Kidney (tissue), 14 donors: ENCODE measurements around the gene LRIT2. TPM values are rescaled to one million over a fixed set of nuclear protein-coding genes. Genes with fewer than 3 reads are reported as not detected.

Experiments used
- DNase-seq, 5 donors: peaks; one replicate each; pipeline ENCODE4 v3.0.0-alpha.2; 2013 to 2020
- FAIRE-seq: peaks from 2 replicates; lab custom pipeline; 2012; peaks lifted over from hg19 to GRCh38; lab: Jason Lieb, UNC
- H3K27ac ChIP-seq, 2 donors: one replicate each; pipeline ENCODE4 v1.7.0; 2013; ENCODE audit warnings: low read depth in 2 of 2, low read length in 2 of 2, inconsistent platforms in 1 of 2
- H3K27me3 ChIP-seq: one replicate; pipeline ENCODE4 v1.7.1; 2013; ENCODE audit warnings: low read length, inconsistent platforms; ENCODE audit not compliant: control insufficient read depth, insufficient read depth
- H3K36me3 ChIP-seq, 3 donors: one replicate each; pipeline versions ENCODE4 v1.7.0 to v1.7.1; 2013; ENCODE audit warnings: low read length in 3 of 3, control low read depth in 1 of 3, inconsistent platforms in 1 of 3; ENCODE audit not compliant: insufficient read depth in 3 of 3, control insufficient read depth in 2 of 3
- H3K4me1 ChIP-seq, 3 donors: one replicate each; pipeline versions ENCODE4 v1.7.0 to v1.7.1; 2013; ENCODE audit warnings: low read length in 3 of 3, inconsistent platforms in 1 of 3, low read depth in 1 of 3; ENCODE audit not compliant: control insufficient read depth in 2 of 3, insufficient read depth in 2 of 3
- H3K4me3 ChIP-seq, 3 donors: one replicate each; pipeline versions ENCODE4 v1.7.0 to v1.8.1; 2013; ENCODE audit warnings: low read length in 3 of 3, control low read depth in 1 of 3, inconsistent platforms in 1 of 3
- H3K9ac ChIP-seq, 3 donors: one replicate each; pipeline versions ENCODE4 v1.7.0 to v1.7.1; 2013; ENCODE audit warnings: low read length in 3 of 3, control low read depth in 1 of 3, inconsistent platforms in 1 of 3
- H3K9me3 ChIP-seq, 3 donors: one replicate each; pipeline versions ENCODE4 v1.7.0 to v1.7.1; 2013; ENCODE audit warnings: low read length in 3 of 3, control low read depth in 1 of 3, inconsistent platforms in 1 of 3; ENCODE audit not compliant: control insufficient read depth in 2 of 3, insufficient read depth in 1 of 3
- intact Hi-C: fragments of 100-400 bp; cut with DNase I; formaldehyde crosslinking; loops from one replicate; pipeline ENCODE4 v1.11.1; 2022
- polyA plus RNA-seq: library from polyadenylated mRNA; stranded (reverse); fragments of 350-450 nt; fragmentation: Illumina TruSeq; extraction: RNeasy Lipid Tissue Mini Kit (QIAGEN cat#74804); gene quantifications from one replicate; pipeline ENCODE4 v1.2.3, GENCODE V29; 2014; ENCODE audit warnings: low read depth, low replicate concordance; ENCODE audit not compliant: insufficient read depth
- total RNA-seq: library from RNA; stranded (reverse); fragmentation: NEBNext Ultra II Directional; extraction: Animal tissue kit (Norgen Biotek cat#: 25700); gene quantifications from one replicate; pipeline ENCODE4 v1.2.1, GENCODE V29; 2021
- TF ChIP-seq, protein P1 (sequence below): IDR thresholded peaks from 3 replicates; pipeline ENCODE4 v1.5.1; 2012; ENCODE audit warnings: mild to moderate bottlenecking, moderate library complexity, borderline replicate concordance; ENCODE audit not compliant: insufficient read depth; ENCODE audit errors: extremely low read depth
- donor health status: control.
- donor health status: control.
- donor health status: control.
- donor health status: control.
- donor health status: control.
- donor health status: DM: yes; HTN: yes; CAD: no.
- donor health status: Normal renal cell carcinoma (clear cell type).

Gene LRIT2
- total and polyA plus RNA-seq, 2 donors from 2014 or later = not detected

DNA sequence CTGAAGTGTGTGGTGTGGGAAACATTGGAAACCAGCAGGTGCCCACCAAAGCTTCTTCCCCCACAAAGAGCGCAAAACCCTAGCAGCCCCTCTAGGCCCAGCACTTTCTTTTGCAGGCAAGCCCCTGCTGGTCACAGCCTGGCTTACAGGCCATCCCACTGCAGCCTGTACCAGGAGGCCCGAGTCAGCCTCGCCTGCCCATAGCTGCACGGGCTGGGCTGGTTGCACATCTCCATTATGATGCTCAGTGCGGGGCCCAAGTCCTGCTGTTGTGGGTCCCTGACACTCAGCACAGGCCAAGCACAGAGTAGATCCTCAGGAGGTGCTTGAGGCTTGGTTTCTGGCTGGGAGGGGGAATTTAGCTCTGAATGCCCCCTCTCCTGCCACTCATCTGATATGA lies 23.0 kb downstream of the LRIT2 start:
- no peak for DNase-seq
- H3K36me3 ChIP-seq = no peaks in the 10 kb centered on the region
- H3K27ac ChIP-seq = no peak overlapping the region
- intact Hi-C loops = loop anchor here (10.0 kb wide), 1 partner anchor 58 kb away; no protein-coding TSS in a partner anchor
- TF ChIP-seq, protein P1, sequence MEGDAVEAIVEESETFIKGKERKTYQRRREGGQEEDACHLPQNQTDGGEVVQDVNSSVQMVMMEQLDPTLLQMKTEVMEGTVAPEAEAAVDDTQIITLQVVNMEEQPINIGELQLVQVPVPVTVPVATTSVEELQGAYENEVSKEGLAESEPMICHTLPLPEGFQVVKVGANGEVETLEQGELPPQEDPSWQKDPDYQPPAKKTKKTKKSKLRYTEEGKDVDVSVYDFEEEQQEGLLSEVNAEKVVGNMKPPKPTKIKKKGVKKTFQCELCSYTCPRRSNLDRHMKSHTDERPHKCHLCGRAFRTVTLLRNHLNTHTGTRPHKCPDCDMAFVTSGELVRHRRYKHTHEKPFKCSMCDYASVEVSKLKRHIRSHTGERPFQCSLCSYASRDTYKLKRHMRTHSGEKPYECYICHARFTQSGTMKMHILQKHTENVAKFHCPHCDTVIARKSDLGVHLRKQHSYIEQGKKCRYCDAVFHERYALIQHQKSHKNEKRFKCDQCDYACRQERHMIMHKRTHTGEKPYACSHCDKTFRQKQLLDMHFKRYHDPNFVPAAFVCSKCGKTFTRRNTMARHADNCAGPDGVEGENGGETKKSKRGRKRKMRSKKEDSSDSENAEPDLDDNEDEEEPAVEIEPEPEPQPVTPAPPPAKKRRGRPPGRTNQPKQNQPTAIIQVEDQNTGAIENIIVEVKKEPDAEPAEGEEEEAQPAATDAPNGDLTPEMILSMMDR = no peak
- no peak overlapping the region for H3K9ac ChIP-seq
- H3K4me3 ChIP-seq = no peak overlapping the region
- no peaks in the 10 kb centered on the region for H3K4me1 ChIP-seq
- no peak for FAIRE-seq
- no peaks in the 10 kb centered on the region for H3K9me3 ChIP-seq
- H3K27me3 ChIP-seq = no peaks in the 10 kb centered on the region

DNA sequence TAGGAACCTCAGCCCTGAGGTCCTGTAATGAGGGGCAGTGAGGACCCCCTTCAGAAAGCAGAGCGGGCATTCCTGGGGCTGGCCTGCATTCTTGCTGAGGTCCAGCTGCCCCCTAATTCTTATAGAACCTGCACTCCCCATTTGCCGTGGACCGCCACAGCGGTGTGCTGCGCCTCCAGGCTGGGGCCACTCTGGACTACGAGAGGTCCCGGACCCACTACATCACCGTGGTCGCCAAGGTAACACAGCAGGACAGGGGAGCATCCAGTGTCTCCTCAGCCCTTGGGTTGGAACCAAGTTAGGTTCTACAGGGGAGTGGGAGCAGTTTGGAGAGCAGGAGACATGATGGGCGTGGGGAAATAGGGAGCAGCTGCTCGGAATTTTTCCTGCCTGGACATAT lies 23.7 kb downstream of the LRIT2 start:
- Histone ChIP-seq H3K4me1 (no peaks in the 10 kb centered on the region), H3K27ac (no peak overlapping the region), H3K4me3 (no peak overlapping the region), H3K27me3 (peaks cover 3% of the 10 kb centered on the region), H3K36me3 (no peaks in the 10 kb centered on the region), H3K9me3 (no peaks in the 10 kb centered on the region), H3K9ac (no peak overlapping the region)
- intact Hi-C loops = loop anchor here (10.0 kb wide), 1 partner anchor 57 kb away; no protein-coding TSS in a partner anchor
- TF ChIP-seq, protein P1 = no peak
- FAIRE-seq = no peak
- DNase-seq = no peak

DNA sequence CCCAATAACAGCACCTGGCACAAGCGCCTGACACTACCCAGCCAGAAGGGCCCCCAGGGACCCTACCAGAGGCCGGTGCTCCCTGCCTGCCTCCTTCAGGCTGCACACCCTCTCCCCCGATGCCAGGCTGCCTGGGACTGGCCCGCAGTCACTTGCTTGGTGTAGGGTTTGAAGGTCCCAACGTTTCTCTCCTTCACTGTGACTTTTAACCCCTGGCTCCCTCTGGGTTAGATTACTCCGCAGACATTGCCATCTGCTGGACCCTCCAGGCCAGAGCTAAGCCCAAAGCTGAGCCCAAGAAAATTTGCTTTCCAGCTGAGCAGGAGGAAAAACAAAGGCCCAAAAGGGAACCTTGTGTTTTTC lies 24.1 kb downstream of the LRIT2 start:
- H3K27me3 ChIP-seq = peaks cover 3% of the 10 kb centered on the region
- H3K4me3 ChIP-seq = no peak overlapping the region
- DNase-seq (no peak), FAIRE-seq (no peak)
- intact Hi-C loops = loop anchor here (10.0 kb wide), 1 partner anchor 56 kb away; no protein-coding TSS in a partner anchor
- TF ChIP-seq, protein P1 = no peak
- H3K27ac ChIP-seq = no peak overlapping the region
- no peaks in the 10 kb centered on the region for H3K36me3 ChIP-seq
- no peaks in the 10 kb centered on the region for H3K4me1 ChIP-seq
- H3K9me3 ChIP-seq = no peaks in the 10 kb centered on the region
- H3K9ac ChIP-seq = no peak overlapping the region
